Subcutaneous adipose tissue (tissue), 4 donors: ENCODE data around the gene TDRD12. TPM values are rescaled to one million over a fixed set of nuclear protein-coding genes. Genes with fewer than 3 reads are reported as not detected.

Experiments used
- CTCF ChIP-seq: fragments of 450-650 bp; IDR thresholded peaks from one replicate; pipeline ENCODE4 v1.5.1; 2016; ENCODE audit warnings: low read depth, mild to moderate bottlenecking, control low read depth, antibody characterized with exemption, moderate library complexity
- total RNA-seq, 4 donors: library from RNA; depleted of rRNA; stranded (reverse); fragments of >200 nt; gene quantifications; one replicate each; pipeline ENCODE4 v1.1.0, GENCODE V29; 2016

Gene TDRD12
- total RNA-seq, 4 donors from 2014 or later: 1.2 TPM; not detected in 3

GRCh38 chr19:32864318-32865007 lies 144.9 kb downstream of the TDRD12 start:
- no peak for TF ChIP-seq CTCF

- TF ChIP-seq CTCF: no peak
These were observed 145.8 kb downstream of the TDRD12 start for GRCh38 chr19:32865326-32865725.

- no peak for TF ChIP-seq CTCF
These were observed 146.5 kb downstream of the TDRD12 start for GRCh38 chr19:32866061-32866460.

GRCh38 chr19:32866564-32867265 lies 147.1 kb downstream of the TDRD12 start:
- TF ChIP-seq CTCF: no peak

GRCh38 chr19:32868206-32868950 lies 148.8 kb downstream of the TDRD12 start:
- TF ChIP-seq CTCF: no peak

- no peak for TF ChIP-seq CTCF
These were observed 149.9 kb downstream of the TDRD12 start, which contains the start of gene SLC7A9 for GRCh38 chr19:32869369-32869965. TSS of gene SLC7A9 (minus strand) at chr19:32869767. CDS start at chr19:32868534, 1,233 bp downstream.
